ENCODE measurements around the gene NIPAL3. TPM values are rescaled to one million over a fixed set of nuclear protein-coding genes. Genes with fewer than 3 reads are reported as not detected.

Gene NIPAL3
- total and polyA plus RNA-seq, 2 donors (not counting 3 experiments of a cell fraction or from before 2014, with no cell fraction given): 15.5 to 16.0 TPM

GRCh38 chr1:24502065-24502708 is 86.6 kb downstream of the NIPAL3 start:
- no peak for FAIRE-seq

DNA sequence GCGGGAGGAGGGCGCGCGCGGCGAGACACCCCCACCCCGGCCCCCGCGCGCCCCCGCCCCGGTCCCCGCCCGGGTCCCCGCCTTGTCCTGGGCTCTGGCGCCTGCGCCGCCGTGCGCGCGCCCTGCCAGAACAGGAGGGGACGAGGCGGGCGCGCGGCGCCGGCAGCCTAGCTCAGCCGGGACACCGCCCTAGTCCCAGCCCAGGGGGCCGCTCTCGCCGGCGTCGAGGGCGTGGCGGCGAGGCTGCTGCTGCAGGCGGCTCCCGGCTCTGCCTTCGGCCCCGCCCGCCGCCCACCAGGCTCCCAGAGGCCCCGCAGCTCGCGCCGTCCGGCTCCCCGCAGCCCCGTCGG is 87.1 kb downstream of the NIPAL3 start, which contains the start of gene RCAN3:
RCAN3 (plus strand) TSS at position 128 of the 350 bp plus-strand sequence. CDS start 11,537 bp downstream, outside the sequence.
- no TSS peak for BruUV-seq (replicated peaks)
- peak within 1 kb of the TSS; percentile 68 for H2AFZ ChIP-seq (ENCODE audit: low read depth, low read length)
- H3K4me1 ChIP-seq (ENCODE audit: control insufficient read depth, extremely low read depth, insufficient read depth, low read length): peaks cover 5% of the 10 kb centered on the region
- POLR2A ChIA-PET: no interaction called here
- peaks cover 7 to 18% of the 10 kb centered on the region in 2 experiments for H3K27me3 ChIP-seq (ENCODE audit: control insufficient read depth in 2 of 2, insufficient read depth in 2 of 2, low read length in 2 of 2)
- H3K4me2 ChIP-seq (ENCODE audit: insufficient read depth, low read length): peak within 1 kb of the TSS; percentile 76
- peak within 1 kb of the TSS; percentile 47 to 72 (median 66) for H3K4me3 ChIP-seq (replicated peaks in 1 of 3; ENCODE audit: insufficient read depth in 1 of 3, low read depth in 1 of 3, low read length in 3 of 3)
- peak; percentile 59 for FAIRE-seq
- intact Hi-C loops (cut with micrococcal nuclease) (loop anchor here (5.0 kb wide), 1 partner anchor 85 kb away; the partner anchor contains the start of gene NIPAL3), dilution Hi-C loops (cut with MboI; ENCODE audit: extremely low pct_ligation_motif_present, low sequenced_read_pairs) (no loop called here)
- DNase-seq (ENCODE audit: low read depth, low spot score): peak; percentile 40
- H3K27ac ChIP-seq (ENCODE audit: insufficient read depth, low read depth, low read length): no peak within 1 kb of the TSS
- TF ChIP-seq FOS (IDR thresholded peaks at IDR 0.05; ENCODE audit: borderline replicate concordance, insufficient read depth, low read length): no peak
- no peak for TF ChIP-seq JUN (IDR thresholded peaks at IDR 0.05; ENCODE audit: borderline replicate concordance, insufficient read depth, insufficient read length, low read depth)
- TF ChIP-seq MYC (IDR thresholded peaks at IDR 0.05; ENCODE audit: low read depth, low read length): no peak
- no peak for TF ChIP-seq POLR2AphosphoS5 (IDR thresholded peaks at IDR 0.05; ENCODE audit: insufficient read depth, low read depth, low read length)
- TF ChIP-seq, protein P1, sequence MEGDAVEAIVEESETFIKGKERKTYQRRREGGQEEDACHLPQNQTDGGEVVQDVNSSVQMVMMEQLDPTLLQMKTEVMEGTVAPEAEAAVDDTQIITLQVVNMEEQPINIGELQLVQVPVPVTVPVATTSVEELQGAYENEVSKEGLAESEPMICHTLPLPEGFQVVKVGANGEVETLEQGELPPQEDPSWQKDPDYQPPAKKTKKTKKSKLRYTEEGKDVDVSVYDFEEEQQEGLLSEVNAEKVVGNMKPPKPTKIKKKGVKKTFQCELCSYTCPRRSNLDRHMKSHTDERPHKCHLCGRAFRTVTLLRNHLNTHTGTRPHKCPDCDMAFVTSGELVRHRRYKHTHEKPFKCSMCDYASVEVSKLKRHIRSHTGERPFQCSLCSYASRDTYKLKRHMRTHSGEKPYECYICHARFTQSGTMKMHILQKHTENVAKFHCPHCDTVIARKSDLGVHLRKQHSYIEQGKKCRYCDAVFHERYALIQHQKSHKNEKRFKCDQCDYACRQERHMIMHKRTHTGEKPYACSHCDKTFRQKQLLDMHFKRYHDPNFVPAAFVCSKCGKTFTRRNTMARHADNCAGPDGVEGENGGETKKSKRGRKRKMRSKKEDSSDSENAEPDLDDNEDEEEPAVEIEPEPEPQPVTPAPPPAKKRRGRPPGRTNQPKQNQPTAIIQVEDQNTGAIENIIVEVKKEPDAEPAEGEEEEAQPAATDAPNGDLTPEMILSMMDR (IDR thresholded peaks at IDR 0.05; ENCODE audit: extremely low read depth in 1 of 2, insufficient read depth in 1 of 2, low read depth in 1 of 2, low read length in 2 of 2): no peak
- TF ChIP-seq GATA2 (IDR thresholded peaks at IDR 0.05; ENCODE audit: insufficient read depth, insufficient read length, low read depth, low read length): no peak
- TF ChIP-seq MAX (IDR thresholded peaks at IDR 0.05; ENCODE audit: insufficient read depth, insufficient read length): no peak
- TF ChIP-seq POLR2A (IDR thresholded peaks at IDR 0.05; ENCODE audit: low read depth, low read length): peak; percentile 37
- CTCF ChIA-PET: interaction anchor here (0.7 to 1.5 kb wide), 4 partner anchors 16 to 304 kb away, joined by 3 to 5 read pairs (median 4); no protein-coding TSS in a partner anchor
- no peaks in the 10 kb centered on the region for H4K20me1 ChIP-seq (replicated peaks; ENCODE audit: control insufficient read depth, extremely low read depth, insufficient read depth, low read length)
- H3K9me1 ChIP-seq (replicated peaks; ENCODE audit: control insufficient read depth, extremely low read depth, insufficient read depth, low read length): no peaks in the 10 kb centered on the region
- no peaks in the 10 kb centered on the region for H3K9me3 ChIP-seq (replicated peaks; ENCODE audit: control insufficient read depth, insufficient read depth, low read length)
- H3K9ac ChIP-seq (replicated peaks; ENCODE audit: extremely low read depth, insufficient read depth, low read length): peak within 1 kb of the TSS; percentile 58
- H3K79me2 ChIP-seq (ENCODE audit: control insufficient read depth, insufficient read depth, low read length): no peaks in the 10 kb centered on the region
- H3K36me3 ChIP-seq (ENCODE audit: control insufficient read depth in 2 of 2, extremely low read depth in 1 of 2, insufficient read depth in 2 of 2, low read length in 2 of 2): no peaks in the 10 kb centered on the region

More at GRCh38 chr1:24502065-24502708, 86.6 kb downstream of the NIPAL3 start:
- Histone ChIP-seq H3K9me3 (replicated peaks; ENCODE audit: control insufficient read depth, insufficient read depth, low read length) (no peaks in the 10 kb centered on the region), H3K9ac (replicated peaks; ENCODE audit: extremely low read depth, insufficient read depth, low read length) (peak overlapping the region; percentile 58), H2AFZ (ENCODE audit: low read depth, low read length) (peak overlapping the region; percentile 58), H3K4me3 (replicated peaks in 1 of 3; ENCODE audit: insufficient read depth in 1 of 3, low read depth in 1 of 3, low read length in 3 of 3) (peak overlapping the region; percentile 47 to 72 (median 66)), H3K9me1 (replicated peaks; ENCODE audit: control insufficient read depth, extremely low read depth, insufficient read depth, low read length) (no peaks in the 10 kb centered on the region), H3K79me2 (ENCODE audit: control insufficient read depth, insufficient read depth, low read length) (no peaks in the 10 kb centered on the region), H3K4me1 (ENCODE audit: control insufficient read depth, extremely low read depth, insufficient read depth, low read length) (peaks cover 5% of the 10 kb centered on the region), H4K20me1 (replicated peaks; ENCODE audit: control insufficient read depth, extremely low read depth, insufficient read depth, low read length) (no peaks in the 10 kb centered on the region), H3K36me3 (ENCODE audit: control insufficient read depth in 2 of 2, extremely low read depth in 1 of 2, insufficient read depth in 2 of 2, low read length in 2 of 2) (no peaks in the 10 kb centered on the region), H3K4me2 (ENCODE audit: insufficient read depth, low read length) (peak overlapping the region; percentile 67), H3K27ac (ENCODE audit: insufficient read depth, low read depth, low read length) (no peak overlapping the region), H3K27me3 (ENCODE audit: control insufficient read depth in 2 of 2, insufficient read depth in 2 of 2, low read length in 2 of 2) (peaks cover 10 to 19% of the 10 kb centered on the region in 2 experiments)
- TF ChIP-seq POLR2AphosphoS5 (IDR thresholded peaks at IDR 0.05; ENCODE audit: insufficient read depth, low read depth, low read length): peak; percentile 7
- TF ChIP-seq, protein P1 (IDR thresholded peaks at IDR 0.05; ENCODE audit: extremely low read depth in 1 of 2, insufficient read depth in 1 of 2, low read depth in 1 of 2, low read length in 2 of 2): no peak
- DNase-seq (ENCODE audit: low read depth, low spot score): peak; percentile 26
- dilution Hi-C loops (cut with MboI; ENCODE audit: extremely low pct_ligation_motif_present, low sequenced_read_pairs): no loop called here
- ChIA-PET CTCF (interaction anchor here (0.7 to 1.5 kb wide), 4 partner anchors 16 to 303 kb away, joined by 3 to 5 read pairs (median 4); no protein-coding TSS in a partner anchor), POLR2A (no interaction called here)
- no TSS peak for BruUV-seq (replicated peaks)
- intact Hi-C loops (cut with micrococcal nuclease): loop anchor here (5.0 kb wide), 1 partner anchor 85 kb away; the partner anchor contains the start of gene NIPAL3
